GM12873 (cell line): Measurements from ENCODE around the gene MARK1.

Source experiments
- TF ChIP-seq, protein P1 (sequence below): IDR thresholded peaks from 2 replicates; pipeline ENCODE4 v1.5.1; 2012; ENCODE audit warnings: low read depth, mild to moderate bottlenecking, moderate library complexity, low read length, control low read depth; ENCODE audit not compliant: insufficient read depth; ENCODE audit errors: missing control alignments

MARK1 gene

DNA sequence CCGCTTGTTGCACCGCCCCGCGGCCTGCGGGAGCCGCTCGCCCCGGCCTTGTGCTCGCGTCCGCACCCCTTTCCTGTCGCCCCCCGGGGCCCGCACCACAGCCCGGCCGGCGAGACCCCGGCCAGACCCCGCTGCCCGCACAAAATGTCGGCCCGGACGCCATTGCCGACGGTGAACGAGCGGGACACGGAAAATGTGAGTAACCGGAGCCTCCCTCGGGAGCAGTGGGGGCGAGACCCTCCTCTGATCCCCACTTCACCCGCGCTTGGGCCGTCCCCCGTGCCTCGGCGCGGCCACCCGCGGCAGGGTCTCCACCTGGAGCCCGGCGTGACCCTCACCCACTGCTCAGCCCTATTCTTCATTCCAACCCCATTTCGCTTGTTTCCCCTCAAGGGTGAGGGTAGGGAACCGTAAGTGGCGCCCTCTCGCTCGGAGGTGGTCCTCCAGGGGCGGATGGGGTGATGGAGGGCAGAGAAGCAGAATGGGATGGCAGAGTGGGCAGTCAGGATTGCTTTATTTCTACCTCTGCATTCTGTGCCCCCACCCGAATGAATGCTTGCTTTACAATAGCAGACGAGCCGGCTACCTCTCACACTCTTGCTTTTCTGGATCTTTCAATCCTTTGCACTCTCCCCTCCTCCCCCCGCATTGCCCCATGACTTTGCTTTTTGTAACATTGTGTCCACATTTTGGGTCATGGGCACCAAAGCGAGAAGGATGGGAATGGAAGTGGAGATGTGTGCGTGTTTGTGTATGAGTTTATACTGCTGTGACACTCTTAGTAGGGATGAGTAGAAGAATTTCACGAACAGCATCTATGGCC lies 954 bp downstream of the MARK1 start:
- TF ChIP-seq, protein P1, sequence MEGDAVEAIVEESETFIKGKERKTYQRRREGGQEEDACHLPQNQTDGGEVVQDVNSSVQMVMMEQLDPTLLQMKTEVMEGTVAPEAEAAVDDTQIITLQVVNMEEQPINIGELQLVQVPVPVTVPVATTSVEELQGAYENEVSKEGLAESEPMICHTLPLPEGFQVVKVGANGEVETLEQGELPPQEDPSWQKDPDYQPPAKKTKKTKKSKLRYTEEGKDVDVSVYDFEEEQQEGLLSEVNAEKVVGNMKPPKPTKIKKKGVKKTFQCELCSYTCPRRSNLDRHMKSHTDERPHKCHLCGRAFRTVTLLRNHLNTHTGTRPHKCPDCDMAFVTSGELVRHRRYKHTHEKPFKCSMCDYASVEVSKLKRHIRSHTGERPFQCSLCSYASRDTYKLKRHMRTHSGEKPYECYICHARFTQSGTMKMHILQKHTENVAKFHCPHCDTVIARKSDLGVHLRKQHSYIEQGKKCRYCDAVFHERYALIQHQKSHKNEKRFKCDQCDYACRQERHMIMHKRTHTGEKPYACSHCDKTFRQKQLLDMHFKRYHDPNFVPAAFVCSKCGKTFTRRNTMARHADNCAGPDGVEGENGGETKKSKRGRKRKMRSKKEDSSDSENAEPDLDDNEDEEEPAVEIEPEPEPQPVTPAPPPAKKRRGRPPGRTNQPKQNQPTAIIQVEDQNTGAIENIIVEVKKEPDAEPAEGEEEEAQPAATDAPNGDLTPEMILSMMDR = no peak

DNA sequence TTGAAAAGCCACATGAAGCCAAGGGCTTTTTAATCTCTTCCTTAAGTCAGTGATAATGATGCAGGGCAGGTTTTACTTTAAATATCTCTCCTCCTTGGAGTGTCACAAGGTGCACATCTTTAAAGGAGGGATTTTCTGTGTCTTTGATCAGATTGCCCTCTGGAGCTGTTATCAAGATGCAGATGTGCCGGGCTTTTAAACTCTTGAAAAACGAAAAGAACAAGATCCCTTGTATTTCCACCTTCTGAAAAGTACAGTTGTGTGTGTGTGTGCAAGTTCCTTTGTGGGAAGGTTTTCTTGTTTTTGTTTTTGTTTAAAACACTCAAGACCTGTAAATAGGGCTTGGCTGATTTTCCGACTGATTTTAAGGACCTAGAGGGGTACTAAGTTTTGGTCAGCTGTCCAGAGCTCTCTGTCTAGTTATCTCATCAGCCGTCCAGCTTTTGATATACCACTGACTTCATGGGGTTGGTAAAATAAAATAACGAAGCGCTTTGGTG lies 1.6 kb downstream of the MARK1 start:
- TF ChIP-seq, protein P1 = no peak

DNA sequence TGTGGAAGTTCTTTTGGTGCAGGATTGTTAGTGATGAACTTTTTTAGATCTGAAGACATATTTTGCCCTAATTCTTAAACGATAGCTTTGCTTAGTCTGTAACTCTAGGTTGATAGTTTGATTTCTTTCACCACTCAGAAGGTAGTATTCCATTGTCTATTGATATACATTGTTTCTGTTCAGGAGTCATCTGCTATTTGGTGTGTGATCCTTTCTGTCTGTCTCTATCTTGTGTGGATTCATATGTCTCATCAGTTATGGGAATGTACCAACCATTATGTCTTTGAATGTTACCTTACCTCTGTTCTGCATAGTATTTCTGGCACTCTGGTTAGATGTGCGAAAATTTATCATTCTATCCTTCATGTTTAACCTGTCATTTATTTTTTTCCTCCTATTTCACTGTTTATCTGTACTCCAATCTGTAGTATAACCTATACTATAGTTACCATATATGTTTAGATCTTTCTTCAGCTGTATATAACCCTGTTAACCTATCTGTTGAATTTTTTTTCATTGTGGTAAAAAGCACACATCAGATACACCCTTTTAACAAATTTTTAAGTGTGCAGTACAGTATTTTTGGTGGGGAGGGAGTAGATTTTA lies 5.7 kb downstream of the MARK1 start:
- TF ChIP-seq, protein P1 = no peak

DNA sequence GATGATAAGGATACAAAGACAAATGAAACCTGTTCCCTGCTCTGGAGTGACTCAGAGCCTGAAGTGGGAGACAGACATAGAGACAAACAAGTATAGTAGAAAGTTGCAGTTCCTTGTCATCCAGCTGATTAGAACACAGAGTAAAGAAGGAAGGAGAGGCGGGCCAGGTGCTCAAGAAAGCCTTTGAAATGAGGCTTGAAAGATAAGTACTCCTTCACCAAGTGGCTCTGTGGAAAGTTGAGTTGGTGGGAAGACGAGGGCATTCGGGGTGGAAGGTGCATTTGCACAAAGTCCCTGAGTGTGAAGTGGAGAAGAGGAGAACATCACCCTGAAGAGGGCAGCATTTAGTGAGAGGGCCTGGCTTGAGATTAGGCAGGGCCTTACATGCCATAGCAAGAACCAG lies 17.0 kb downstream of the MARK1 start:
- TF ChIP-seq, protein P1 = peak; percentile 15

DNA sequence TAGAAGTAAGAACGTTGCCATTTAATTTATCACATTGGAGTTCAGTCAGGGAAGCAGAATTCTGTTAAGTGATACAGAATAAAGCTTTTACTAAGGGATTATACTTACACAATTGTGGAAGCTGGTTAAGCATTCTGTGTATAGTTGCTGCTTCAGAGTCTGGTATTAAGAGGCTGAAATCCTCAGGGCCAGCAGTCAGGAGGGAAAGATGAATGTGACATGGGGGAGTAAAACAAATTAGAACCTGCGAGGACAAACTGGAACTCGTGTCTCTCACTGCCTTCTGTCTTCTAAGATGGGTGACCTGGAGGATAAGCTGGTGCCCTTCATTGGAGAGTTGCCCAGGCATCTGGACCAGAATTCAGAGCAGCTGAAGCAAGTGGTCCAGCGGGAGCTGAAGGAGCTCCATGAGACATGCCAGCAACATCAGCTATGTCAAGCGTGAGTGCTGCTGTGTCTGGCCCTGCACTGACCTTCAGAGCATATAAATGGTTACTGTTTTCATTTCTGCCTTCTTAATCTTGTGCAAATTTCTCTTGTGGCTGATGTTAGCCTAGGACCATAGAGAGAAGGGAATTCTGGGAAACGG lies 23.0 kb downstream of the MARK1 start:
- TF ChIP-seq, protein P1 = no peak

DNA sequence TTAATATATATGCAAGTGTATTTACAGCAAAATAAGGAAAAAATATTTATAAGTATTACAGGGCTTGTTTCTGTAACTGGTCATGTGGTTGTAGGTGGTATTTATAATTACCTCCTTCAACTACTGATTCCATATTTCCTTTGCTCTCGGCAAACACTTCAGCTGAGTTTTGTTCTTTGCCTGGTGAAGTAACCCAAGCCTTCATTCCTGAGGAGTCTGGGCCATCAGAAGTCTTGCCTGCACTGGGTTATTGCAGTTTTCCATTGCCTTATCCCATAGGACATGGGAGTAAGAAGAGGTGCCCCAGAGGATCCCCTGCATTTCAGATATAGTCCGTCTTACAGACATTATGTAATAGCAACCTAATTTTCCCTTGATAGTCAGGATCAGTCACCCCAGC lies 23.8 kb downstream of the MARK1 start:
- TF ChIP-seq, protein P1 = no peak

DNA sequence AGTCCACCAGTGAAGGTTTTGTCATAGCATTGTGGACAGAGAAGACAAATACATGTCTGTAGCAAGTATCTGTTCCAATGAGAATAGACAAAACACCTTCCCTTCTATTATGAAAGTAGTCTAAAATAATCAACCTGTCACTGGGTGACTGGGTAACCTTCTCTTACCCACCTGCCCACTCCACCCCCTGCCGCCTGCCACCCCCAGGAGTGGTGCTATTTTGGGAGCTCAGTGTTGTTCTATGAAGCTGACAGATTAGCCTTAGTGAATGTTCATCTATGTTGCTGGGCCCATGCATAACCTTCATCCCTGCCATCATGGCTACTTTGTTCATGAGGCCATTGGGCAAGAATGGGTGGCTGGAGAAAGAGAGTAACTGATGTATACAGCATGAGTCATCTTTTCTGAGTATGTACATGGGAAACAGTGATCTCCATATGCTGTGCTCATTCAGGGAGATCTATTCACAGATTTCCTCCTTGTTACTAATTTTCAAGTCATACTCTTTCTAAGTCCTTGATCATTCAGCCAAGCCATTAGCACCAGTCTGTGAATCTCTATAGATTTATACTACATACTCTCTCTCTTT lies 24.8 kb downstream of the MARK1 start:
- TF ChIP-seq, protein P1 = no peak
